HCT116 (cell line): ENCODE measurements around the gene CHST11. TPM values are rescaled to one million over a fixed set of nuclear protein-coding genes. Genes with fewer than 3 reads are reported as not detected.

Experiments
- ATAC-seq: fragments of 200-7000 bp; cut with Tn5 transposase; 2 replicates; pipeline ENCODE4 v1.9.1; 2020; ENCODE audit warnings: mild to moderate bottlenecking, moderate library complexity
- BruUV-seq: library from RNA; stranded (reverse); fragments of 400-500 nt; replicated peaks from 2 replicates; lab custom pipeline; 2021; lab: Mats Ljungman, UMichigan
- CTCF ChIA-PET: fragments of 300-600 bp; sonication (Branson Sonifier 250); formaldehyde crosslinking; loops from one replicate; lab custom pipeline; 2021; ENCODE audit warnings: antibody characterized with exemption; lab: Charles Lee
- POLR2A ChIA-PET: fragments of 300-600, 350-600 bp; sonication (Branson Sonifier 250); formaldehyde crosslinking; loops from one replicate; lab custom pipeline; 2021; ENCODE audit warnings: antibody characterized with exemption; lab: Charles Lee
- RAD21 ChIA-PET, 2 experiments: fragments of 300-600 bp; sonication (Branson Sonifier 250); formaldehyde crosslinking; loops; one replicate each; lab custom pipeline; 2023; ENCODE audit warnings: low total read pairs in 2 of 2; ENCODE audit not compliant: uncharacterized antibody in 2 of 2, unreplicated experiment in 2 of 2, low non-redundant PET in 1 of 2; lab: Charles Lee
- DNase-seq: peaks from one replicate; pipeline ENCODE4 v3.0.0-alpha.2; 2010; ENCODE audit warnings: low read depth, low spot score
- H2AFZ ChIP-seq: fragments of 200-600 bp; shearing (Covaris generic), sonication (generic); 2 replicates; pipeline ENCODE4 v1.6.1; 2017; ENCODE audit warnings: low read depth, mixed run types, mixed read lengths, antibody characterized with exemption, low read length; ENCODE audit not compliant: poor library complexity, severe bottlenecking
- H3K27ac ChIP-seq: 2 replicates; pipeline ENCODE4 v1.5.1; 2012; ENCODE audit warnings: low read depth, low read length
- H3K27me3 ChIP-seq: fragments of 200-600 bp; sonication (generic); 2 replicates; pipeline ENCODE4 v1.6.1; 2016; ENCODE audit warnings: mixed run types, low read length, mixed read lengths; ENCODE audit not compliant: insufficient read depth
- H3K36me3 ChIP-seq, 2 experiments: fragments of 200-500 bp in 1 of 2; fragments of 200-600 bp in 1 of 2; sonication (Bioruptor generic) in 1 of 2; sonication (generic) in 1 of 2; 2 replicates each; pipeline versions ENCODE4 v1.5.1 to v1.6.1; 2014 to 2016; ENCODE audit warnings: low read length in 2 of 2, inconsistent platforms in 1 of 2, mixed read lengths in 1 of 2, mixed run types in 1 of 2; ENCODE audit not compliant: insufficient read depth in 2 of 2, control insufficient read depth in 1 of 2
- H3K4me1 ChIP-seq, 2 experiments: fragments of 200-600 bp in 1 of 2; sonication (generic) in 1 of 2; 2 replicates each; pipeline versions ENCODE4 v1.5.1 to v1.6.1; 2012 to 2017; ENCODE audit warnings: low read length in 2 of 2, inconsistent platforms in 1 of 2, mild to moderate bottlenecking in 1 of 2, mixed read lengths in 1 of 2, mixed run types in 1 of 2, moderate library complexity in 1 of 2; ENCODE audit not compliant: insufficient read depth in 2 of 2, control insufficient read depth in 1 of 2
- H3K4me2 ChIP-seq: fragments of 200-600 bp; sonication (generic); 2 replicates; pipeline ENCODE4 v1.6.1; 2017; ENCODE audit warnings: mixed run types, low read length, mixed read lengths
- H3K4me3 ChIP-seq, 2 experiments: fragments of 200-600 bp in 1 of 2; sonication (generic) in 1 of 2; replicated peaks in 1 of 2; 2 replicates each; pipeline ENCODE4 v1.5.1; 2011 to 2016; ENCODE audit warnings: low read length in 2 of 2, control low read depth in 1 of 2, low read depth in 1 of 2, mild to moderate bottlenecking in 1 of 2, mixed read lengths in 1 of 2, mixed run types in 1 of 2
- H3K79me2 ChIP-seq: fragments of 200-600 bp; sonication (generic); 2 replicates; pipeline ENCODE4 v1.6.1; 2017; ENCODE audit warnings: mild to moderate bottlenecking, mixed run types, low read length, moderate library complexity, mixed read lengths; ENCODE audit not compliant: insufficient read depth
- H3K9ac ChIP-seq: fragments of 200-600 bp; sonication (generic); 2 replicates; pipeline ENCODE4 v1.6.1; 2016; ENCODE audit warnings: low read length, mixed read lengths
- H3K9me2 ChIP-seq: fragments of 200-600 bp; sonication (generic), shearing (Covaris generic); 2 replicates; pipeline ENCODE4 v1.6.1; 2017; ENCODE audit warnings: mixed run types, mild to moderate bottlenecking, moderate library complexity; ENCODE audit not compliant: insufficient read depth
- H3K9me3 ChIP-seq, 2 experiments: fragments of 200-500 bp in 1 of 2; fragments of 200-600 bp in 1 of 2; sonication (Bioruptor generic) in 1 of 2; sonication (generic) in 1 of 2; 2 replicates each; pipeline ENCODE4 v1.6.1; 2014 to 2017; ENCODE audit warnings: low read length in 2 of 2, mixed read lengths in 2 of 2, inconsistent platforms in 1 of 2, low read depth in 1 of 2, mild to moderate bottlenecking in 1 of 2, mixed run types in 1 of 2, moderate library complexity in 1 of 2; ENCODE audit not compliant: control insufficient read depth in 1 of 2, insufficient read depth in 1 of 2
- H4K20me1 ChIP-seq: fragments of 200-600 bp; sonication (generic), shearing (Covaris generic); 2 replicates; pipeline ENCODE4 v1.6.1; 2017; ENCODE audit warnings: mixed run types, mild to moderate bottlenecking, moderate library complexity; ENCODE audit not compliant: insufficient read depth
- ELF1 ChIP-seq: IDR thresholded peaks from 2 replicates; pipeline ENCODE4 v1.6.1; 2012; ENCODE audit warnings: low read depth, borderline replicate concordance
- EZH2phosphoT487 ChIP-seq: fragments of 200-600 bp; IDR thresholded peaks from 2 replicates; pipeline ENCODE4 v1.6.1; 2018; ENCODE audit warnings: antibody characterized with exemption, borderline replicate concordance
- POLR2A ChIP-seq: IDR thresholded peaks from 2 replicates; pipeline ENCODE4 v1.7.0; 2011; ENCODE audit warnings: borderline replicate concordance; ENCODE audit not compliant: insufficient read depth, insufficient read length; ENCODE audit errors: extremely low read depth
- POLR2AphosphoS5 ChIP-seq: IDR thresholded peaks from 2 replicates; pipeline ENCODE4 v1.6.1; 2011; ENCODE audit warnings: mild to moderate bottlenecking, low read depth, low read length, moderate library complexity
- SRF ChIP-seq: IDR thresholded peaks from 2 replicates; pipeline ENCODE4 v1.6.1; 2012; ENCODE audit warnings: low read depth
- ZNF274 ChIP-seq: fragments of 200-500 bp; sonication (Bioruptor generic); IDR thresholded peaks from 2 replicates; pipeline ENCODE4 v1.6.1; 2014; ENCODE audit warnings: mild to moderate bottlenecking, low read depth, low read length, inconsistent platforms
- intact Hi-C: fragments of 100-400 bp; cut with micrococcal nuclease; formaldehyde crosslinking; loops from 2 replicates; pipeline ENCODE4 v1.10.0; 2022
- total RNA-seq: library from RNA; stranded (reverse); gene quantifications from one replicate; pipeline ENCODE4 v1.2.1, GENCODE V29; 2021; ENCODE audit not compliant: unreplicated experiment
- TF ChIP-seq, protein P1 (sequence below), 3 experiments: fragments of 200-600 bp in 1 of 3; sonication (generic) in 1 of 3; IDR thresholded peaks in 2 of 3; conservative IDR thresholded peaks in 1 of 3; 2 replicates each; pipeline ENCODE4 v1.5.1; 2012 to 2017; ENCODE audit warnings: low read depth in 2 of 3, low read length in 2 of 3, antibody characterized with exemption in 1 of 3, borderline replicate concordance in 1 of 3, control low read depth in 1 of 3, mild to moderate bottlenecking in 1 of 3, mixed read lengths in 1 of 3, mixed run types in 1 of 3, moderate library complexity in 1 of 3; ENCODE audit not compliant: insufficient read depth in 1 of 3
- TF ChIP-seq, protein P2 (sequence below): IDR thresholded peaks from 2 replicates; pipeline ENCODE4 v1.6.1; 2011; ENCODE audit warnings: mild to moderate bottlenecking, low read length, moderate library complexity; ENCODE audit not compliant: insufficient replicate concordance; ENCODE audit errors: extremely low read depth

CHST11 gene
- total RNA-seq, 1 experiment from 2014 or later: 10.1 TPM

DNA sequence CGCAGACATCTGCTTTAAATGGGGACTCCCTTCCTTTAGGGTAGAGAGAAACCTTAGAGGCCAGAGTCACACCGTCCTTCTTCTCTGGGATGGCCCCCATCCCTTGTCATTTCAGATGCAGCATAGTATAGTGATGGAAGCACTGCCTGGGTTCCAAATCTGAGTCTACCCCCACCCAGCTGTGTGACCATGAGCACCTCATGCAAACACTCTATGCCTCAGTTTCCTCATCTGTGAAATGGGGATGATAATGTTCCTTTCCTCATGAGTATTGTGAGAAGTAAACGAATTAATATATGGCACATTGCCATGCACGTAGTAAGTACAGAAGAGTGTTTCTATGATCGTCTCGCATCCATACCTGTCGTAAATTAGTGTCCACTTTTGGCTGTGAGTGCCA lies 259.4 kb downstream of the CHST11 start:
- Histone ChIP-seq H3K4me3 (no peak overlapping the region), H3K27ac (no peak overlapping the region), H3K9ac (no peak overlapping the region), H3K4me1 (no peaks in the 10 kb centered on the region), H3K79me2 (no peaks in the 10 kb centered on the region), H4K20me1 (no peaks in the 10 kb centered on the region), H2AFZ (no peak overlapping the region), H3K27me3 (no peaks in the 10 kb centered on the region), H3K9me2 (no peaks in the 10 kb centered on the region), H3K4me2 (no peak overlapping the region), H3K36me3 (no peaks in the 10 kb centered on the region), H3K9me3 (no peaks in the 10 kb centered on the region)
- DNase-seq (no peak), ATAC-seq (no peak)
- ChIA-PET CTCF (no interaction called here), POLR2A (no interaction called here), RAD21 (no interaction called here)
- intact Hi-C loops: no loop called here
- no TSS peak for BruUV-seq
- TF ChIP-seq ELF1: no peak
- TF ChIP-seq SRF: no peak
- no peak for TF ChIP-seq POLR2AphosphoS5

DNA sequence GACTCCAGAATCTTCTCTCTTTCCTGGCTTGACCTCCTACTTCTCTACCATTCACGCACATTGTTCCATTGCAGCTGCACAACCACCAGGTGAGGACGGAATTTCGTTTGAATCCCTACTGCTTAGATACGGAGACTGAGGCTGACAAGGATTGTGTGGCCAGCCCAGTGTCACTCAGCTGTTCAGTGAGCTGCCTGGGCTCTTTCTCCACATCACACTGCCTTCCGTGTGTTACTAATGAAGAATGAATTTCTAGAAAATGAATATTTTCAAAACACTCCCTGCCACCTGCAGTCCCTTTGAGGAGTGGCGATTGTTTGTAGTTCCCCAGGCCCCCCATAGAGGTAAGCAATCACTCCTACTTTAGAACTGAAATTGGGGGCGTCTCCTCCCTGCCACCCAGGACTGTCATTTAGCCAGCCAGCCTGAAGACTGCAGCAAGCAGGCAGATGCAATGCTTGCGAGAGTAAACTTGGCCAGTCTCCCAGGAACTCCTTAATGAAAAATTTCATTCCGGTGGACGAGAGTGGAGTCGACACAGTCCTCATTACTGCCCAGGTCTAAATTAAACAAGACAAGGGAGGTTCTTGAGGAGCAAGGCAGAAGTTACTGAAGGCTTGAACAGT lies 261.7 kb downstream of the CHST11 start:
- BruUV-seq: no TSS peak
- ChIA-PET RAD21 (no interaction called here), CTCF (no interaction called here), POLR2A (no interaction called here)
- Histone ChIP-seq H3K27ac (no peak overlapping the region), H3K9me3 (no peaks in the 10 kb centered on the region), H3K9me2 (no peaks in the 10 kb centered on the region), H3K4me1 (no peaks in the 10 kb centered on the region; a peak in 1 of 4 replicates), H2AFZ (no peak overlapping the region), H3K79me2 (no peaks in the 10 kb centered on the region), H3K36me3 (no peaks in the 10 kb centered on the region), H3K27me3 (no peaks in the 10 kb centered on the region), H3K4me2 (no peak overlapping the region), H3K4me3 (no peak overlapping the region), H3K9ac (no peak overlapping the region), H4K20me1 (no peaks in the 10 kb centered on the region)
- TF ChIP-seq ZNF274 (no peak), ELF1 (no peak), EZH2phosphoT487 (no peak), POLR2A (no peak), POLR2AphosphoS5 (no peak)
- TF ChIP-seq, protein P1, sequence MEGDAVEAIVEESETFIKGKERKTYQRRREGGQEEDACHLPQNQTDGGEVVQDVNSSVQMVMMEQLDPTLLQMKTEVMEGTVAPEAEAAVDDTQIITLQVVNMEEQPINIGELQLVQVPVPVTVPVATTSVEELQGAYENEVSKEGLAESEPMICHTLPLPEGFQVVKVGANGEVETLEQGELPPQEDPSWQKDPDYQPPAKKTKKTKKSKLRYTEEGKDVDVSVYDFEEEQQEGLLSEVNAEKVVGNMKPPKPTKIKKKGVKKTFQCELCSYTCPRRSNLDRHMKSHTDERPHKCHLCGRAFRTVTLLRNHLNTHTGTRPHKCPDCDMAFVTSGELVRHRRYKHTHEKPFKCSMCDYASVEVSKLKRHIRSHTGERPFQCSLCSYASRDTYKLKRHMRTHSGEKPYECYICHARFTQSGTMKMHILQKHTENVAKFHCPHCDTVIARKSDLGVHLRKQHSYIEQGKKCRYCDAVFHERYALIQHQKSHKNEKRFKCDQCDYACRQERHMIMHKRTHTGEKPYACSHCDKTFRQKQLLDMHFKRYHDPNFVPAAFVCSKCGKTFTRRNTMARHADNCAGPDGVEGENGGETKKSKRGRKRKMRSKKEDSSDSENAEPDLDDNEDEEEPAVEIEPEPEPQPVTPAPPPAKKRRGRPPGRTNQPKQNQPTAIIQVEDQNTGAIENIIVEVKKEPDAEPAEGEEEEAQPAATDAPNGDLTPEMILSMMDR (IDR thresholded peaks at IDR 0.05 in 2 of 3, conservative IDR thresholded peaks at IDR 0.05 in 1 of 3; ENCODE audit: borderline replicate concordance in 1 of 3, insufficient read depth in 1 of 3, low read depth in 2 of 3, low read length in 2 of 3): no peak
- TF ChIP-seq, protein P2, sequence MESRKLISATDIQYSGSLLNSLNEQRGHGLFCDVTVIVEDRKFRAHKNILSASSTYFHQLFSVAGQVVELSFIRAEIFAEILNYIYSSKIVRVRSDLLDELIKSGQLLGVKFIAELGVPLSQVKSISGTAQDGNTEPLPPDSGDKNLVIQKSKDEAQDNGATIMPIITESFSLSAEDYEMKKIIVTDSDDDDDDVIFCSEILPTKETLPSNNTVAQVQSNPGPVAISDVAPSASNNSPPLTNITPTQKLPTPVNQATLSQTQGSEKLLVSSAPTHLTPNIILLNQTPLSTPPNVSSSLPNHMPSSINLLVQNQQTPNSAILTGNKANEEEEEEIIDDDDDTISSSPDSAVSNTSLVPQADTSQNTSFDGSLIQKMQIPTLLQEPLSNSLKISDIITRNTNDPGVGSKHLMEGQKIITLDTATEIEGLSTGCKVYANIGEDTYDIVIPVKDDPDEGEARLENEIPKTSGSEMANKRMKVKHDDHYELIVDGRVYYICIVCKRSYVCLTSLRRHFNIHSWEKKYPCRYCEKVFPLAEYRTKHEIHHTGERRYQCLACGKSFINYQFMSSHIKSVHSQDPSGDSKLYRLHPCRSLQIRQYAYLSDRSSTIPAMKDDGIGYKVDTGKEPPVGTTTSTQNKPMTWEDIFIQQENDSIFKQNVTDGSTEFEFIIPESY: no peak
- no peak for ATAC-seq
- intact Hi-C loops: no loop called here
- no peak for DNase-seq
